ENCODE data around the gene SLC39A2. TPM values are rescaled to one million over a fixed set of nuclear protein-coding genes. Genes with fewer than 3 reads are reported as not detected.

The SLC39A2 gene
- total and polyA plus RNA-seq, 9 of the 15 experiments (the other 6 are each of a cell fraction or from before 2014, with no cell fraction given), result 0.06 to 0.09 TPM; not detected in 7

GRCh38 chr14:21023174-21023573, 24.1 kb downstream of the SLC39A2 start:
- CTCF ChIA-PET (ENCODE audit: low intra/inter-chr PET ratio), result no interaction called here
- no peak overlapping the region for H3K4me2 ChIP-seq (ENCODE audit: insufficient read depth, low read length)
- no peak overlapping the region for H2AFZ ChIP-seq (ENCODE audit: low read depth, low read length)
- no peaks in the 10 kb centered on the region for H4K20me1 ChIP-seq (replicated peaks; ENCODE audit: control insufficient read depth, insufficient read depth, low read length)
- 81% methylated on average over 6 of the region's 7 CpGs for WGBS (ENCODE audit: insufficient coverage, low coverage, missing lambda C conversion rate)
- no peaks in the 10 kb centered on the region for H3K9me3 ChIP-seq (replicated peaks; ENCODE audit: control insufficient read depth, insufficient read depth, low read depth, low read length)
- H3K4me1 ChIP-seq (replicated peaks in 1 of 2; ENCODE audit: control insufficient read depth in 2 of 2, insufficient read depth in 2 of 2, low read length in 2 of 2), result peaks cover 35 to 39% of the 10 kb centered on the region in 2 experiments
- peaks cover 2% of the 10 kb centered on the region for H3K9me1 ChIP-seq (ENCODE audit: control insufficient read depth, insufficient read depth, low read length)
- ATAC-seq (no peak), DNase-seq (ENCODE audit: extremely low read depth in 1 of 4, low spot score in 3 of 4) (no peak), FAIRE-seq (no peak)
- peaks cover 21% of the 10 kb centered on the region for H3K79me2 ChIP-seq (ENCODE audit: control insufficient read depth, insufficient read depth, low read length)
- peaks cover 25% of the 10 kb centered on the region; the same call in 1 of the 3 replicates for H3K36me3 ChIP-seq (ENCODE audit: control insufficient read depth, insufficient read depth, low read length)
- BruUV-seq (replicated peaks), result no TSS peak
- in situ Hi-C loops (cut with MboI), result no loop called here
- no peak overlapping the region for H3K4me3 ChIP-seq
- intact Hi-C loops (cut with micrococcal nuclease), result no loop called here
- POLR2A ChIA-PET, result interaction anchor here (0.9 to 2.6 kb wide), 4 partner anchors 8 to 145 kb away, joined by 3 to 12 read pairs (median 4); no protein-coding TSS in a partner anchor
- H3K9ac ChIP-seq (ENCODE audit: insufficient read depth in 1 of 2, low read depth in 2 of 2, low read length in 2 of 2), result peak overlapping the region in 1 of 2 experiments; percentile 58; a peak in 1 of 4 replicates
- H3K27me3 ChIP-seq (ENCODE audit: control insufficient read depth in 2 of 2, insufficient read depth in 2 of 2, low read length in 2 of 2), result no peaks in the 10 kb centered on the region
- no peak overlapping the region; the same call in 2 of the 3 replicates for H3K27ac ChIP-seq (ENCODE audit: extremely low read depth, low read depth, low read length)
- TF ChIP-seq MBD2 (IDR thresholded peaks at IDR 0.05; ENCODE audit: borderline replicate concordance, low read depth) (no peak), POU5F1 (IDR thresholded peaks at IDR 0.05; ENCODE audit: borderline replicate concordance, low read depth, low read length, partially characterized antibody) (no peak), ZNF609 (CRISPR knock-in tag; IDR thresholded peaks at IDR 0.05; ENCODE audit: borderline replicate concordance) (no peak), MECOM (CRISPR knock-in tag; IDR thresholded peaks at IDR 0.05) (no peak), SP2 (IDR thresholded peaks at IDR 0.05; ENCODE audit: extremely low read depth, low read depth, low read length, poor library complexity, severe bottlenecking) (no peak), RHOXF2B (CRISPR knock-in tag; conservative IDR thresholded peaks at IDR 0.05) (no peak), XRCC5 (IDR thresholded peaks at IDR 0.05; ENCODE audit: low read depth, low read length) (no peak), EWSR1 (IDR thresholded peaks at IDR 0.05; ENCODE audit: borderline replicate concordance, low read depth, partially characterized antibody) (no peak), ZBTB7A (IDR thresholded peaks at IDR 0.05; ENCODE audit: borderline replicate concordance, control insufficient read depth, low read depth, low read length) (no peak), CTCFL (IDR thresholded peaks at IDR 0.05; ENCODE audit: borderline replicate concordance, insufficient read depth, low read depth, low read length, poor library complexity, severe bottlenecking) (no peak)

Measured in K562 (cell line).